ENCODE measurements around the gene GNPDA1. TPM values are rescaled to one million over a fixed set of nuclear protein-coding genes. Genes with fewer than 3 reads are reported as not detected.

Gene GNPDA1
- polyA plus RNA-seq, 1 of the 3 experiments (the other 2 are of a cell fraction): 23.9 TPM

DNA sequence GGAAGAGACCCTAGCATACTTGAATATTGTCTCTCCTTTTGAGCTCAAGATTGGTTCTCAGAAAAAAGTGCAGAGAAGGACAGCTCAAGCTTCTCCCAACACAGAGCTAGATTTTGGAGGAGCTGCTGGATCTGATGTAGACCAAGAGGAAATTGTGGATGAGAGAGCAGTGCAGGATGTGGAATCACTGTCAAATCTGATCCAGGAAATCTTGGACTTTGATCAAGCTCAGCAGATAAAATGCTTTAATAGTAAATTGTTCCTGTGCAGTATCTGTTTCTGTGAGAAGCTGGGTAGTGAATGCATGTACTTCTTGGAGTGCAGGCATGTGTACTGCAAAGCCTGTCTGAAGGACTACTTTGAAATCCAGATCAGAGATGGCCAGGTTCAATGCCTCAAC is 34.4 kb downstream of the GNPDA1 start:
- no peaks in the 10 kb centered on the region for H3K9me3 ChIP-seq
- ChIA-PET CTCF (interaction anchor here (1.4 to 5.1 kb wide), 8 partner anchors 10 to 286 kb away, joined by 3 to 31 read pairs (median 9); partner anchors contain the start of gene RNF14), POLR2A (interaction anchor here (2.5 kb wide), 1 partner anchor 10 kb away, joined by 7 read pairs; the partner anchor contains the start of gene RNF14)
- H3K9ac ChIP-seq: no peak overlapping the region
- H3K4me3 ChIP-seq (ENCODE audit: low read depth in 2 of 2, low read length in 1 of 2): no peak overlapping the region
- no peak overlapping the region for H3K4me2 ChIP-seq
- no peaks in the 10 kb centered on the region for H3K27me3 ChIP-seq (ENCODE audit: insufficient read depth)
- no peak overlapping the region for H2AFZ ChIP-seq (ENCODE audit: low read depth)
- peaks cover 11% of the 10 kb centered on the region for H3F3A ChIP-seq (replicated peaks; ENCODE audit: insufficient read depth)
- no peaks in the 10 kb centered on the region for H3K9me2 ChIP-seq
- H4K20me1 ChIP-seq (ENCODE audit: insufficient read depth): no peaks in the 10 kb centered on the region
- DNase-seq: no peak
- H3K36me3 ChIP-seq (replicated peaks in 1 of 2; ENCODE audit: control insufficient read depth in 1 of 2, insufficient read depth in 2 of 2, low read length in 1 of 2): peaks cover 80 to 84% of the 10 kb centered on the region in 2 experiments
- H3K79me2 ChIP-seq (ENCODE audit: insufficient read depth): peaks cover 34% of the 10 kb centered on the region
- H3K27ac ChIP-seq (ENCODE audit: low read depth in 2 of 2, low read length in 1 of 2): no peak overlapping the region
- peaks cover 8% of the 10 kb centered on the region in 2 experiments; a peak in 3 of 4 replicates for H3K4me1 ChIP-seq (ENCODE audit: control insufficient read depth in 1 of 2, insufficient read depth in 2 of 2, low read depth in 1 of 2, low read length in 1 of 2)
- no peak for TF ChIP-seq FOXJ3 (CRISPR knock-in tag; IDR thresholded peaks at IDR 0.05)
- no peak for TF ChIP-seq RFX5 (IDR thresholded peaks at IDR 0.05; ENCODE audit: low read length)
- TF ChIP-seq NFIC (IDR thresholded peaks at IDR 0.05; ENCODE audit: borderline replicate concordance): no peak
- TF ChIP-seq FOSL2 (IDR thresholded peaks at IDR 0.05; ENCODE audit: borderline replicate concordance, low read depth): no peak
- no peak for TF ChIP-seq TCF12 (IDR thresholded peaks at IDR 0.05)
- no peak for TF ChIP-seq EP300 (IDR thresholded peaks at IDR 0.05; ENCODE audit: borderline replicate concordance in 1 of 2, low read depth in 1 of 2, low read length in 1 of 2)
- no peak for TF ChIP-seq RXRA (IDR thresholded peaks at IDR 0.05; ENCODE audit: borderline replicate concordance, low read depth)
- TF ChIP-seq SMC3 (IDR thresholded peaks at IDR 0.05; ENCODE audit: low read depth, low read length): no peak
- TF ChIP-seq ELF1 (IDR thresholded peaks at IDR 0.05): no peak
- TF ChIP-seq POLR2AphosphoS5 (IDR thresholded peaks at IDR 0.05; ENCODE audit: low read depth, low read length): no peak
- TF ChIP-seq FOXM1 (IDR thresholded peaks at IDR 0.05; ENCODE audit: low read depth): no peak

DNA sequence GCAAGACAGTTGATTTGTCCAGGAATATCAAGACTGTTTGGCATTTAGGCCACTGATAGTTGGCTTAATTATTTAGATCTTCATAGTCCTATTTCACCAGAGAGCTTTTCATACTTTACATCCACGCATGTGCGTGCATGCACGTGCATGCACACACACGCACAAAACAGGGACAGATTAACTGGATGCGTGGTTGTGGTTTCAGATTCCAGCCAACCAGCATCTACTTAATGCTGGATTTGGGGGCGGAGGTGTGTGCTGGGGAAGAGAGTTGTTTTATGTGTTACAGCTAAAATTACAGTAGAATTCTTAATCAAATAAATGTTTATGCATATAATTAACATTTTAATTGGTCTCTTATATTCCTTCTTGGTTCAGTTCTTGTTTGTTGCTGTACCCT is 36.7 kb downstream of the GNPDA1 start:
- no peak overlapping the region for H3K27ac ChIP-seq (ENCODE audit: low read depth in 2 of 2, low read length in 1 of 2)
- DNase-seq: no peak
- H3K79me2 ChIP-seq (ENCODE audit: insufficient read depth): peaks cover 56% of the 10 kb centered on the region
- H3K9me3 ChIP-seq: no peaks in the 10 kb centered on the region
- peaks cover 8 to 9% of the 10 kb centered on the region in 2 experiments; a peak in 3 of 4 replicates for H3K4me1 ChIP-seq (ENCODE audit: control insufficient read depth in 1 of 2, insufficient read depth in 2 of 2, low read depth in 1 of 2, low read length in 1 of 2)
- H3F3A ChIP-seq (replicated peaks; ENCODE audit: insufficient read depth): peaks cover 12% of the 10 kb centered on the region
- ChIA-PET CTCF (interaction anchor here (1.4 to 5.1 kb wide), 5 partner anchors 13 to 283 kb away, joined by 3 to 31 read pairs (median 17); partner anchors contain the start of gene GNPDA1), POLR2A (interaction anchor here (0.6 kb wide), 1 partner anchor 388 kb away, joined by 3 read pairs; no protein-coding TSS in a partner anchor)
- no peaks in the 10 kb centered on the region for H4K20me1 ChIP-seq (ENCODE audit: insufficient read depth)
- no peak overlapping the region for H3K4me3 ChIP-seq (ENCODE audit: low read depth in 2 of 2, low read length in 1 of 2)
- H3K4me2 ChIP-seq: no peak overlapping the region
- H3K36me3 ChIP-seq (replicated peaks in 1 of 2; ENCODE audit: control insufficient read depth in 1 of 2, insufficient read depth in 2 of 2, low read length in 1 of 2): peaks cover 66 to 74% of the 10 kb centered on the region in 2 experiments
- H3K9me2 ChIP-seq: no peaks in the 10 kb centered on the region
- no peak overlapping the region for H2AFZ ChIP-seq (ENCODE audit: low read depth)
- no peak for TF ChIP-seq FOSL2 (IDR thresholded peaks at IDR 0.05; ENCODE audit: borderline replicate concordance, low read depth)
- TF ChIP-seq CHD2 (IDR thresholded peaks at IDR 0.05; ENCODE audit: low read length, partially characterized antibody): no peak
- no peak for TF ChIP-seq GABPA (IDR thresholded peaks at IDR 0.05; ENCODE audit: low read depth)
- no peak for TF ChIP-seq TAF1 (IDR thresholded peaks at IDR 0.05; ENCODE audit: borderline replicate concordance, low read depth, low read length)
- no peak for TF ChIP-seq TCF12 (IDR thresholded peaks at IDR 0.05)
- no peak for TF ChIP-seq IRF3 (IDR thresholded peaks at IDR 0.05; ENCODE audit: low read depth, low read length)
- no peaks in the 10 kb centered on the region for H3K27me3 ChIP-seq (ENCODE audit: insufficient read depth)
- H3K9ac ChIP-seq: no peak overlapping the region
- 96% methylated on average over 6 of the region's 6 CpGs for WGBS (ENCODE audit: low lambda C conversion rate)

Data from SK-N-SH (cell line).